ENCODE measurements around the gene EPHA7. TPM values are rescaled to one million over a fixed set of nuclear protein-coding genes. Genes with fewer than 3 reads are reported as not detected.

The EPHA7 gene
- polyA plus RNA-seq, 1 donor = 8.1 TPM

- DNase-seq (ENCODE audit: low read depth) = no peak
These were observed 170.7 kb downstream of the EPHA7 start for GRCh38 chr6:93248631-93249030.

- DNase-seq (ENCODE audit: low read depth) = no peak
These were observed 176.1 kb downstream of the EPHA7 start for GRCh38 chr6:93243231-93243778.

GRCh38 chr6:93242049-93242448 is 177.3 kb downstream of the EPHA7 start:
- DNase-seq (ENCODE audit: low read depth) = no peak

GRCh38 chr6:93238632-93239031 is 180.7 kb downstream of the EPHA7 start:
- no peak for DNase-seq (ENCODE audit: low read depth)

GRCh38 chr6:93235775-93236174 is 183.6 kb downstream of the EPHA7 start:
- DNase-seq (ENCODE audit: low read depth) = no peak

GRCh38 chr6:93226822-93227221 is 192.5 kb downstream of the EPHA7 start:
- DNase-seq (ENCODE audit: low read depth) = no peak

GRCh38 chr6:93222071-93222851 is 197.1 kb downstream of the EPHA7 start:
- DNase-seq (ENCODE audit: low read depth) = no peak

- no peak for DNase-seq (ENCODE audit: low read depth)
These were observed 199.9 kb downstream of the EPHA7 start for GRCh38 chr6:93219447-93219846.

GRCh38 chr6:93218096-93218495 is 201.3 kb downstream of the EPHA7 start:
- no peak for DNase-seq (ENCODE audit: low read depth)

- DNase-seq (ENCODE audit: low read depth) = no peak
These were observed 206.3 kb downstream of the EPHA7 start for GRCh38 chr6:93213028-93213427.

- DNase-seq (ENCODE audit: low read depth) = no peak
These were observed 208.5 kb downstream of the EPHA7 start for GRCh38 chr6:93210908-93211307.

GRCh38 chr6:93209358-93209757 is 210.0 kb downstream of the EPHA7 start:
- no peak for DNase-seq (ENCODE audit: low read depth)

- DNase-seq (ENCODE audit: low read depth) = no peak
These were observed 222.9 kb downstream of the EPHA7 start for GRCh38 chr6:93196406-93196970.

- no peak for DNase-seq (ENCODE audit: low read depth)
These were observed 224.9 kb downstream of the EPHA7 start for GRCh38 chr6:93194480-93194879.

- DNase-seq (ENCODE audit: low read depth) = no peak
These were observed 225.5 kb downstream of the EPHA7 start for GRCh38 chr6:93193868-93194267.

Data from forelimb muscle (tissue), 1 donor.